WTC11 (cell line): ENCODE data around the gene CRACR2B.

Source experiments
- ELF4 ChIP-seq: sonication (generic); formaldehyde crosslinking; IDR thresholded peaks from 2 replicates; pipeline ENCODE4 v1.8.1; 2022; ENCODE audit warnings: low read depth, mild to moderate bottlenecking, moderate library complexity, missing genetic modification reagents
- KAT7 ChIP-seq: sonication (generic); formaldehyde crosslinking; IDR thresholded peaks from 2 replicates; pipeline ENCODE4 v1.8.1; 2023; ENCODE audit warnings: missing genetic modification reagents, mild to moderate bottlenecking, borderline replicate concordance
- TP53 ChIP-seq: sonication (generic); formaldehyde crosslinking; IDR thresholded peaks from 2 replicates; pipeline ENCODE4 v1.8.1; 2023; ENCODE audit warnings: mild to moderate bottlenecking, missing genetic modification reagents
- ZNF121 ChIP-seq: sonication (generic); formaldehyde crosslinking; IDR thresholded peaks from 2 replicates; pipeline ENCODE4 v1.8.0; 2023; ENCODE audit warnings: missing genetic modification reagents
- ZNF671 ChIP-seq: fragments of 250-450 bp; sonication (Bioruptor Pico); IDR thresholded peaks from 2 replicates; pipeline ENCODE4 v1.8.0; 2021; ENCODE audit warnings: mild to moderate bottlenecking
- TF ChIP-seq, protein P1 (sequence below): fragments of 200-600 bp; IDR thresholded peaks from 2 replicates; pipeline ENCODE4 v1.8.0; 2022; ENCODE audit warnings: antibody characterized with exemption
- TF ChIP-seq, protein P2 (sequence below): sonication (generic); formaldehyde crosslinking; IDR thresholded peaks from 2 replicates; pipeline ENCODE4 v1.8.0; 2022; ENCODE audit warnings: mild to moderate bottlenecking, missing genetic modification reagents

DNA sequence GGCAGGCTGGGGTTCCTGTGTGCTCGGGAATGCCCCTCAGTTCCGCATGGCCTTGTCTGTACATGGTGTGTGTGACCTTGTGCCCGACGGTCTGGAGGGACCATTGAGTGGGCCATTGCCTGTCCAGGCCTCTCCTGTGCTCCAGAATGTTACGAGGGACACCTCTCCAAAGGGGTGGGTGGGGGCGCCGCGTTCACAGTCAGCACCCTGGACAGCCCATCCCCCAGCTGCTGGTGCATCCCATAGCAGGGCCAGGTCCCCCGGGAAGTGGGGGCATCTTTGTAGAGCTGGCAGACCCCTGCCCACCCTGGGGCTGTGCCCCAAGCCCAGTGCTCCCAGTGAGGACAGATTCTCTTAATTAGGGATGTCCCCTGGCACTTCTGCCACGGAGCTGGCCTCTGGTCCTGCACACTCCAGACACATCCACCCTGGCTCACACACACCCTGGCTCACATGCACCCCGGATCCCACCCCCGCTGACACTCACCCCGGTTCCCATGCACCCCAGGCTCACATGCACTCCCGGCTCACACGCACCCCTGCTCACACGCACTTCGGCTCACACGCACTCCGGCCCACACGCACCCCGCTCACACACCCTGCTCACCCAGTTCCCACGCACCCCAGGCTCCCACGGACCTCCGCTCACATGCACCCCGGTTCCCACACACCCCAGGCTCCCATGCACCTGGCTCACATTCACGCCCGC lies 30.5 kb downstream of the CRACR2B start:
- TF ChIP-seq, protein P1, sequence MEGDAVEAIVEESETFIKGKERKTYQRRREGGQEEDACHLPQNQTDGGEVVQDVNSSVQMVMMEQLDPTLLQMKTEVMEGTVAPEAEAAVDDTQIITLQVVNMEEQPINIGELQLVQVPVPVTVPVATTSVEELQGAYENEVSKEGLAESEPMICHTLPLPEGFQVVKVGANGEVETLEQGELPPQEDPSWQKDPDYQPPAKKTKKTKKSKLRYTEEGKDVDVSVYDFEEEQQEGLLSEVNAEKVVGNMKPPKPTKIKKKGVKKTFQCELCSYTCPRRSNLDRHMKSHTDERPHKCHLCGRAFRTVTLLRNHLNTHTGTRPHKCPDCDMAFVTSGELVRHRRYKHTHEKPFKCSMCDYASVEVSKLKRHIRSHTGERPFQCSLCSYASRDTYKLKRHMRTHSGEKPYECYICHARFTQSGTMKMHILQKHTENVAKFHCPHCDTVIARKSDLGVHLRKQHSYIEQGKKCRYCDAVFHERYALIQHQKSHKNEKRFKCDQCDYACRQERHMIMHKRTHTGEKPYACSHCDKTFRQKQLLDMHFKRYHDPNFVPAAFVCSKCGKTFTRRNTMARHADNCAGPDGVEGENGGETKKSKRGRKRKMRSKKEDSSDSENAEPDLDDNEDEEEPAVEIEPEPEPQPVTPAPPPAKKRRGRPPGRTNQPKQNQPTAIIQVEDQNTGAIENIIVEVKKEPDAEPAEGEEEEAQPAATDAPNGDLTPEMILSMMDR: no peak
- no peak for TF ChIP-seq TP53
- TF ChIP-seq ELF4: no peak
- TF ChIP-seq KAT7 (CRISPR knock-in tag): no peak
- TF ChIP-seq, protein P2, sequence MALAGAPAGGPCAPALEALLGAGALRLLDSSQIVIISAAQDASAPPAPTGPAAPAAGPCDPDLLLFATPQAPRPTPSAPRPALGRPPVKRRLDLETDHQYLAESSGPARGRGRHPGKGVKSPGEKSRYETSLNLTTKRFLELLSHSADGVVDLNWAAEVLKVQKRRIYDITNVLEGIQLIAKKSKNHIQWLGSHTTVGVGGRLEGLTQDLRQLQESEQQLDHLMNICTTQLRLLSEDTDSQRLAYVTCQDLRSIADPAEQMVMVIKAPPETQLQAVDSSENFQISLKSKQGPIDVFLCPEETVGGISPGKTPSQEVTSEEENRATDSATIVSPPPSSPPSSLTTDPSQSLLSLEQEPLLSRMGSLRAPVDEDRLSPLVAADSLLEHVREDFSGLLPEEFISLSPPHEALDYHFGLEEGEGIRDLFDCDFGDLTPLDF (CRISPR knock-in tag): no peak
- TF ChIP-seq ZNF671 (CRISPR knock-in tag): no peak
- no peak for TF ChIP-seq ZNF121 (CRISPR knock-in tag)
